ENCODE measurements around the gene TRIM13.
"Not testable (repeated sequence)": the region's sequence is repeated elsewhere in the genome, so short reads cannot be mapped to it uniquely, and the experiment has no call there.

The TRIM13 gene

GRCh38 chr13:49997955-49998354 lies 1.1 kb downstream of the TRIM13 start:
- peak; percentile 22 for DNase-seq (ENCODE audit: low spot score)

GRCh38 chr13:49998714-49999624 lies 2.1 kb downstream of the TRIM13 start:
- no peak for DNase-seq (ENCODE audit: low spot score)

DNA sequence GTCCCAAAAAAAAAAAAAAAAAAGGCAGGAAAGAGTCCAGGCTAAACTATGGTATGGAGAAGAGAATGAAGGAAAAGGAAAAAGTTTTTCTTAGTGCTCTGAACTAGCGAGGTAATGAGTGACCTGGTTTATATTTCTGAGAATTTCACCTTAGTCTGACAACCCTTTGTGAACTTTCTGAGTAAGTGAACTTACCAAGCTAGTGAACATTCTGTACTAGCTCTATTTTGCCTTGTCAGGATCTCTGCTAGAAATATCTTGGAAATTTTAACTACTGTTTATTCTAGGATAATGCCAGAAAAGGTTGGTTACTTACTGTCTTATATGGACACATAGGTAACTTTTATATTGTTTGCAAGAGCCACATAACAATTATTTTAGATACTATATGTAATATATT lies 4.4 kb downstream of the TRIM13 start:
- no peak for DNase-seq (ENCODE audit: low spot score)

GRCh38 chr13:50006426-50007135 lies 9.7 kb downstream of the TRIM13 start:
- DNase-seq (ENCODE audit: low spot score): no peak

DNA sequence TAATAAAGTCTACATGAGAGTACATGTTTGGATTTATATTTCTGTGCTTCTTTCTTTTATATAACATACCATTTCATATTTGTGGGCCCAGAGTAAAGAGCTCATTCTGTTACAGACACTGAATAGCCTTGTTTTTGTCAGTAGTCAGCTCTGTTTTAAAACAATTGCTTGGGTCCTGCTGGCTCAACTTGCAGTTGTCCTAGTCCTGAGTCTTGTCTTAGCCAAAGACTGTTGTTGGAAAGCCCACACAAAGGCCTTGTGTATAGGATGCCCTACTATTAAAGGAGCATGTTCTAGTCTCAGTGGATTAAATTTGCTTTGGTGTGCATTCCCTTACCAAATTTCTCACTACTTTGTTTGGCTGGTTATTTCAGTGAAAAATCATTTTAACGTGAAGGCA lies 14.6 kb downstream of the TRIM13 start:
- peak; percentile 94 for DNase-seq (ENCODE audit: low spot score)

GRCh38 chr13:50012396-50013169 lies 15.7 kb downstream of the TRIM13 start:
- no peak for DNase-seq (ENCODE audit: low spot score)

- DNase-seq (ENCODE audit: low spot score): no peak
These were observed 17.5 kb downstream of the TRIM13 start for GRCh38 chr13:50014386-50014785.

DNA sequence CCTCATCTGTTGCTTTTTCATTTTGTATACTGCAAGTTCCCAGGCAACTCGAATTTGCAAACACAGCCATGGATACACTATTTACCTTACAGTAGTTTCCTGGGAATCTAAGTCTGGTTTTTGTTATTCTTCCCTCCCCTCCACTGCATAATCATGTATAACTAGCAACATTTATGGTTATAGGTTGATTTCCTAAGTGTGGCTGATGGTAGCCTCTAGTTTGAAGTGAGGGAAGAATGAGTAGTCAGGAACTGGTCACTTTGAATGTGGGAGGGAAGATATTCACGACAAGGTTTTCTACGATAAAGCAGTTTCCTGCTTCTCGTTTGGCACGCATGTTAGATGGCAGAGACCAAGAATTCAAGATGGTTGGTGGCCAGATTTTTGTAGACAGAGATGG lies 18.4 kb downstream of the TRIM13 start, which contains the start of gene KCNRG:
TSS of gene KCNRG (plus strand) at position 187 of the 400 bp plus-strand sequence. CDS start at position 237, 50 bp downstream.
- DNase-seq (ENCODE audit: low spot score): no peak

- DNase-seq (ENCODE audit: low spot score): no peak
These were observed 18.9 kb downstream of the TRIM13 start for GRCh38 chr13:50015750-50016149.

- DNase-seq (ENCODE audit: low spot score): no peak
These were observed 19.6 kb downstream of the TRIM13 start for GRCh38 chr13:50016444-50016843.

GRCh38 chr13:50017819-50018218 lies 21.0 kb downstream of the TRIM13 start:
- no peak for DNase-seq (ENCODE audit: low spot score)

GRCh38 chr13:50025436-50025835 lies 28.6 kb downstream of the TRIM13 start:
- no peak for DNase-seq (ENCODE audit: low spot score)

- no peak for DNase-seq (ENCODE audit: low spot score)
These were observed 30.1 kb downstream of the TRIM13 start for GRCh38 chr13:50026788-50027473.

GRCh38 chr13:50030315-50030714 lies 33.5 kb downstream of the TRIM13 start:
- no peak for DNase-seq (ENCODE audit: low spot score)

- no peak for DNase-seq (ENCODE audit: low spot score)
These were observed 36.9 kb downstream of the TRIM13 start for GRCh38 chr13:50033725-50034124.

DNA sequence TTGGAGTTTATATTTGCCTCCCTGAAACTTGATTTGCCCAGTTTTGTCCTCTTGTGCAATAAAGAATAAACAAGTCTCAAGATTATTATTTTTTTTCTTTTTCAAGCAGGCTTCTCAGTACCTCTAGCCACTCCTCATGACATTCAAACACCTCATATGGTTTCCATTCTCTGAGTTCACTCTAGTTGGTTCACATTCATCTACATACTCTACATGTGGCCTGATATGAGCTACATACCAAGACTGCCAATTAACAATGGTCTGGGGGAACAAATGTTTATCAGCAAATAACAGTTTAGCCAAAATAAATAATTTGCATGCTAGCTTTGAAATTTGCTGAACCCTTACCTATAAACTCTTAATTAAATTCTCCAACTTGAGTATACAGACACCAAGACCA lies 40.9 kb downstream of the TRIM13 start:
- no peak for DNase-seq (ENCODE audit: low spot score)

- DNase-seq (ENCODE audit: low spot score): no peak
These were observed 41.4 kb downstream of the TRIM13 start for GRCh38 chr13:50038266-50038665.

GRCh38 chr13:50052478-50052877 lies 55.6 kb downstream of the TRIM13 start:
- no peak for DNase-seq (ENCODE audit: low spot score)

- DNase-seq (ENCODE audit: low spot score): no peak
These were observed 57.0 kb downstream of the TRIM13 start for GRCh38 chr13:50053844-50054243.

GRCh38 chr13:50055454-50055853 lies 58.6 kb downstream of the TRIM13 start:
- DNase-seq (ENCODE audit: low spot score): no peak

DNA sequence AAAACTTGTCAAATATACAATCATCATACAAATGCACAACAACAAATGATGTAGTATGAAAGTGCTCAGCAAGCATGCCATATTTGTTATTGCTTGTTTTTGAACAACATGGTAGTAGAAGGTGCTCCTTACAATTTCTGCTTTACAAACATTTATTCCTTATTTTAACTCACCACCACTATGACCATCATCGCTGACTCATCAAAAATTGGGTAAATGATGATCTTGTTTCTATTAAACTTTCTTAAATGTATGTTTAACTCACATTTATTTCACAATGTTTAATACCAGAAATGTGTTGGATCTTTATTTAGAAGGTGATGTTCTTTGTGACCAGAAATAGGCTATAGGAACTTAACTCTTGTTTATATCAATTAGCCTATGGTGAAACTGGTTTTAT lies 63.9 kb downstream of the TRIM13 start:
- no peak for DNase-seq (ENCODE audit: low spot score)

DNA sequence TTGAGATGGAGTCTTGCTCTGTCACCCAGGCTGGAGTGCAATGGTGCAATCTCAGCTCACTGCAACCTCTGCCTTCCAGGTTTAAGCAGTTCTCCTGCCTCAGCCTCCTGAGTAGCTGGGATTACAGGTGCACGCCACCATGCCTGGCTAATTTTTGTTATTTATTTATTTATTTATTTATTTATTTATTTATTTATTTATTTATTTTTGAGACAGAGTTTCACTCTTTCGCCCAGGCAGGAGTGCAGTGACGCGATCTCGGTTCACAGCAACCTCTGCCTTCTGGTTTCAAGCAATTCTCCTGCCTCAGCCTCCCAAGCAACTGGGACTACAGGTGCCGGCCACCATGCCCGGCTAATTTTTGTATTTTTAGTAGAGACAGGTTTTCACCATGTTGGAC lies 65.5 kb downstream of the TRIM13 start:
- DNase-seq (ENCODE audit: low spot score): not testable (repeated sequence)
